K562 (cell line): Measurements from ENCODE around the gene ZFPM1. TPM values are rescaled to one million over a fixed set of nuclear protein-coding genes. Genes with fewer than 3 reads are reported as not detected.

ENCODE experiments used
- CBFB ChIP-seq: sonication (generic); formaldehyde crosslinking; IDR thresholded peaks from 2 replicates; pipeline ENCODE4 v1.4.0; 2020; ENCODE audit warnings: mild to moderate bottlenecking, missing genetic modification reagents
- EP400 ChIP-seq: fragments of 450-650 bp; IDR thresholded peaks from 2 replicates; pipeline ENCODE4 v1.6.1; 2017; ENCODE audit warnings: antibody characterized with exemption, mild to moderate bottlenecking, moderate library complexity
- ETV1 ChIP-seq: fragments of 450-650 bp; conservative IDR thresholded peaks from 2 replicates; pipeline ENCODE4 v1.6.1; 2016; ENCODE audit warnings: missing genetic modification characterization, control low read depth, low read depth, missing compliant biosample characterization
- FOXJ2 ChIP-seq: fragments of 200-800 bp; sonication (Bioruptor generic); IDR thresholded peaks from 2 replicates; pipeline ENCODE4 v1.6.1; 2016; ENCODE audit warnings: missing genetic modification characterization, missing compliant biosample characterization
- GATAD2B ChIP-seq: fragments of 450-650 bp; IDR thresholded peaks from 2 replicates; pipeline ENCODE4 v1.6.1; 2017; ENCODE audit warnings: mild to moderate bottlenecking, borderline replicate concordance
- HIVEP1 ChIP-seq: fragments of 250-450 bp; sonication (Bioruptor Pico); IDR thresholded peaks from 2 replicates; pipeline ENCODE4 v1.4.0; 2020; ENCODE audit warnings: mild to moderate bottlenecking
- HOXB6 ChIP-seq: fragments of 250-450 bp; sonication (Bioruptor Pico); IDR thresholded peaks from 2 replicates; pipeline ENCODE4 v1.5.1; 2022; ENCODE audit warnings: mild to moderate bottlenecking, borderline replicate concordance
- KDM2B ChIP-seq: fragments of 250-450 bp; sonication (Bioruptor Pico); IDR thresholded peaks from 2 replicates; pipeline ENCODE4 v1.8.0; 2021; ENCODE audit warnings: mild to moderate bottlenecking, moderate library complexity
- MYNN ChIP-seq, 2 experiments: sonication (generic); formaldehyde crosslinking in 1 of 2; IDR thresholded peaks; 2 replicates each; pipeline versions ENCODE4 v1.5.0 to v1.6.1; 2016 to 2020; ENCODE audit warnings: antibody characterized with exemption in 1 of 2, missing genetic modification reagents in 1 of 2
- NFIX ChIP-seq: fragments of 250-450 bp; sonication (Bioruptor Pico); IDR thresholded peaks from 2 replicates; pipeline ENCODE4 v1.4.0; 2020; ENCODE audit warnings: low read depth, mild to moderate bottlenecking, moderate library complexity
- OTX1 ChIP-seq: fragments of 450-650 bp; formaldehyde crosslinking; IDR thresholded peaks from 2 replicates; pipeline ENCODE4 v1.4.0; 2022; ENCODE audit warnings: mild to moderate bottlenecking
- RBFOX2 ChIP-seq: fragments of 200-400 bp; formaldehyde crosslinking; IDR thresholded peaks from 2 replicates; pipeline ENCODE4 v1.6.1; 2017; ENCODE audit warnings: low read depth, mild to moderate bottlenecking, low read length, moderate library complexity
- U2AF1 ChIP-seq: fragments of 200-400 bp; formaldehyde crosslinking; optimal IDR thresholded peaks from 2 replicates; pipeline ENCODE3; 2017; ENCODE audit warnings: mild to moderate bottlenecking, low read depth, low read length, moderate library complexity
- U2AF2 ChIP-seq: fragments of 200-400 bp; formaldehyde crosslinking; optimal IDR thresholded peaks from 2 replicates; pipeline ENCODE3; 2017; ENCODE audit warnings: low read depth, mild to moderate bottlenecking, low read length
- ZNF23 ChIP-seq: fragments of 250-450 bp; sonication (Bioruptor Pico); IDR thresholded peaks from 2 replicates; pipeline ENCODE4 v1.4.0; 2020; ENCODE audit warnings: mild to moderate bottlenecking
- ZNF316 ChIP-seq: fragments of 450-650 bp; IDR thresholded peaks from 2 replicates; pipeline ENCODE4 v1.6.1; 2016
- ZNF583 ChIP-seq: fragments of 250-450 bp; sonication (Bioruptor Pico); IDR thresholded peaks from 2 replicates; pipeline ENCODE4 v1.4.0; 2020
- polyA plus RNA-seq, 8 experiments: library from polyadenylated mRNA; depleted of rRNA in 4 of 8; stranded (reverse) in 5 of 8; unstranded in 3 of 8; fragments of >200 nt; fragmentation: Nextera tagmentation in 2 of 8; fragmentation: Illumina TruSeq in 1 of 8; extraction: Ambion mirVana in 2 of 8; extraction: Trizol in 1 of 8; gene quantifications; 2 replicates each; pipeline versions ENCODE4 v1.2.1 to v1.2.3, GENCODE V29; 2011 to 2014; ENCODE audit warnings: inconsistent platforms in 1 of 8, missing spikeins in 1 of 8
- total RNA-seq, 7 experiments: library from RNA; depleted of rRNA in 6 of 7; stranded (reverse); fragments of >200 nt in 6 of 7; fragmentation: Illumina TruSeq in 2 of 7; extraction: Trizol in 2 of 7; gene quantifications; 2 replicates each; pipeline versions ENCODE4 v1.2.1 to v1.2.3, GENCODE V29; 2011 to 2021; ENCODE audit warnings: low replicate concordance in 1 of 7
- TF ChIP-seq, protein P1 (sequence below): IDR thresholded peaks from 3 replicates; pipeline ENCODE4 v1.6.1; 2011; ENCODE audit warnings: borderline replicate concordance, mild to moderate bottlenecking; ENCODE audit not compliant: insufficient read length, insufficient read depth
- TF ChIP-seq, protein P2 (sequence below): fragments of 250-450 bp; sonication (Bioruptor Pico); IDR thresholded peaks from 2 replicates; pipeline ENCODE4 v1.9.0; 2021; ENCODE audit warnings: mild to moderate bottlenecking, inconsistent platforms
- TF ChIP-seq, protein P3 (sequence below): fragments of 450-650 bp; IDR thresholded peaks from 2 replicates; pipeline ENCODE4 v1.6.1; 2017; ENCODE audit warnings: mild to moderate bottlenecking, moderate library complexity
- TF ChIP-seq, protein P4 (sequence below): fragments of 250-450 bp; sonication (Bioruptor Pico); IDR thresholded peaks from 2 replicates; pipeline ENCODE4 v1.9.0; 2021; ENCODE audit warnings: mild to moderate bottlenecking
- TF ChIP-seq, protein P5 (sequence below): fragments of 450-650 bp; IDR thresholded peaks from 2 replicates; pipeline ENCODE4 v1.6.1; 2014; ENCODE audit warnings: low read depth, mild to moderate bottlenecking, moderate library complexity, borderline replicate concordance

ZFPM1 gene
- total and polyA plus RNA-seq, 9 of the 15 experiments (the other 6 are each of a cell fraction or from before 2014, with no cell fraction given) = 0.03 to 35.9 (median 1.4) TPM

DNA sequence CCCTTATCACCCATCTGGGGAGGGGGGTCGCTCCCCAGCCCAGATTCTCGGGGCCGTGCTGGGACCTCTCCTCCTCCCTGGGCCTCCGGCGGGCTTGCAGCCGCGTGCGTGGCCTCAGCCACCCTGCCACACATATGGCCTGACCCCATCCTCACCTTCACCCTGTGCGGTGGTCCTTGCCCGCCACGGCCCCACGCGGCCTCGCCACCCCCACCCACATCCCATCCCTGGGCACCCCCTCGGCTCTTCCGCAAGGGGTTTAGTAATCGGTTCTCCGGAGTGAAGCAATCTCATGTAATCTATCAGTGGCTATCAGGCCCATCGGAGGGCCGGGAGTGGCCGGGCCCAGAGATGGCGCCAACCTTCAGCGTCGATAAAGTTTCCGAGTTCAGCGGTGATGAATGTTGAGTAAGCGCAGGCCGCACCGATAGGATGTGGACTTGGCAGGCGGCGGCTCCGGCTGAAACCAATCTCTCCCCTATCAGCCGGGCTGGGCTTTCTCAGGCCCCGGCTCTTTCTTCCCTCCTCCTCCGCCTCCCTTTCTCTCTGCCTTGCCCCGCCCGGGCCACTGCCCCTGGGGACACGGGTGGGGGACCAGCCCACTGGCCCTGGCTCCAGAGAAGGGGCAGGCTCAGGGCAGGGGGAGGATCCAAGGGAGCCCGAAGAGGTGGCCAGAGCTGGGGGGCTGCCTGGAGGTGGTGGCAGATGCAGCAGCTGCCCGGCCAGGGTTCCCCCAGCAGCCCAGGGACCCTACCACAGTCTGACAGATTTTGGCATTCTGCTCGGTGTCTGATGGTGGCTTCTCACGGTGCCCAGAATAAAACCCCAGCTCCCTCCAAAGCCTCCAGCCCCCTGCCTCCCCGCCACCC is 20.8 kb downstream of the ZFPM1 start (continued):
- no peak for TF ChIP-seq OTX1 (CRISPR knock-in tag)
- no peak for TF ChIP-seq FOXJ2 (tag)
- peak; percentile 57 for TF ChIP-seq RBFOX2
- TF ChIP-seq KDM2B = no peak
- TF ChIP-seq, protein P1, sequence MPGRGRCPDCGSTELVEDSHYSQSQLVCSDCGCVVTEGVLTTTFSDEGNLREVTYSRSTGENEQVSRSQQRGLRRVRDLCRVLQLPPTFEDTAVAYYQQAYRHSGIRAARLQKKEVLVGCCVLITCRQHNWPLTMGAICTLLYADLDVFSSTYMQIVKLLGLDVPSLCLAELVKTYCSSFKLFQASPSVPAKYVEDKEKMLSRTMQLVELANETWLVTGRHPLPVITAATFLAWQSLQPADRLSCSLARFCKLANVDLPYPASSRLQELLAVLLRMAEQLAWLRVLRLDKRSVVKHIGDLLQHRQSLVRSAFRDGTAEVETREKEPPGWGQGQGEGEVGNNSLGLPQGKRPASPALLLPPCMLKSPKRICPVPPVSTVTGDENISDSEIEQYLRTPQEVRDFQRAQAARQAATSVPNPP = no peak
- TF ChIP-seq EP400 = no peak
- TF ChIP-seq ZNF316 = no peak
- no peak; the same call in 1 of the 2 replicates for TF ChIP-seq ETV1 (tag)
- TF ChIP-seq HOXB6 = no peak
- TF ChIP-seq, protein P2, sequence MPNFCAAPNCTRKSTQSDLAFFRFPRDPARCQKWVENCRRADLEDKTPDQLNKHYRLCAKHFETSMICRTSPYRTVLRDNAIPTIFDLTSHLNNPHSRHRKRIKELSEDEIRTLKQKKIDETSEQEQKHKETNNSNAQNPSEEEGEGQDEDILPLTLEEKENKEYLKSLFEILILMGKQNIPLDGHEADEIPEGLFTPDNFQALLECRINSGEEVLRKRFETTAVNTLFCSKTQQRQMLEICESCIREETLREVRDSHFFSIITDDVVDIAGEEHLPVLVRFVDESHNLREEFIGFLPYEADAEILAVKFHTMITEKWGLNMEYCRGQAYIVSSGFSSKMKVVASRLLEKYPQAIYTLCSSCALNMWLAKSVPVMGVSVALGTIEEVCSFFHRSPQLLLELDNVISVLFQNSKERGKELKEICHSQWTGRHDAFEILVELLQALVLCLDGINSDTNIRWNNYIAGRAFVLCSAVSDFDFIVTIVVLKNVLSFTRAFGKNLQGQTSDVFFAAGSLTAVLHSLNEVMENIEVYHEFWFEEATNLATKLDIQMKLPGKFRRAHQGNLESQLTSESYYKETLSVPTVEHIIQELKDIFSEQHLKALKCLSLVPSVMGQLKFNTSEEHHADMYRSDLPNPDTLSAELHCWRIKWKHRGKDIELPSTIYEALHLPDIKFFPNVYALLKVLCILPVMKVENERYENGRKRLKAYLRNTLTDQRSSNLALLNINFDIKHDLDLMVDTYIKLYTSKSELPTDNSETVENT = no peak
- no peak for TF ChIP-seq ZNF23 (CRISPR knock-in tag)
- no peak for TF ChIP-seq HIVEP1 (CRISPR knock-in tag)
- TF ChIP-seq CBFB (CRISPR knock-in tag) = no peak
- TF ChIP-seq ZNF583 (CRISPR knock-in tag) = no peak
- no peak for TF ChIP-seq U2AF2
- peak; percentile 72 for TF ChIP-seq MYNN (IDR thresholded peaks at IDR 0.05)
- no peak for TF ChIP-seq MYNN (CRISPR knock-in tag; IDR thresholded peaks at IDR 0.05)
- 0 out of 2 replicates have a peak, but pooled peaks have one; percentile 40 for TF ChIP-seq GATAD2B
- TF ChIP-seq, protein P3, sequence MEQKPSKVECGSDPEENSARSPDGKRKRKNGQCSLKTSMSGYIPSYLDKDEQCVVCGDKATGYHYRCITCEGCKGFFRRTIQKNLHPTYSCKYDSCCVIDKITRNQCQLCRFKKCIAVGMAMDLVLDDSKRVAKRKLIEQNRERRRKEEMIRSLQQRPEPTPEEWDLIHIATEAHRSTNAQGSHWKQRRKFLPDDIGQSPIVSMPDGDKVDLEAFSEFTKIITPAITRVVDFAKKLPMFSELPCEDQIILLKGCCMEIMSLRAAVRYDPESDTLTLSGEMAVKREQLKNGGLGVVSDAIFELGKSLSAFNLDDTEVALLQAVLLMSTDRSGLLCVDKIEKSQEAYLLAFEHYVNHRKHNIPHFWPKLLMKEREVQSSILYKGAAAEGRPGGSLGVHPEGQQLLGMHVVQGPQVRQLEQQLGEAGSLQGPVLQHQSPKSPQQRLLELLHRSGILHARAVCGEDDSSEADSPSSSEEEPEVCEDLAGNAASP = no peak
- no peak for TF ChIP-seq NFIX (CRISPR knock-in tag)
- TF ChIP-seq U2AF1 = no peak
- TF ChIP-seq, protein P4, sequence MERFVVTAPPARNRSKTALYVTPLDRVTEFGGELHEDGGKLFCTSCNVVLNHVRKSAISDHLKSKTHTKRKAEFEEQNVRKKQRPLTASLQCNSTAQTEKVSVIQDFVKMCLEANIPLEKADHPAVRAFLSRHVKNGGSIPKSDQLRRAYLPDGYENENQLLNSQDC = no peak
- TF ChIP-seq, protein P5, sequence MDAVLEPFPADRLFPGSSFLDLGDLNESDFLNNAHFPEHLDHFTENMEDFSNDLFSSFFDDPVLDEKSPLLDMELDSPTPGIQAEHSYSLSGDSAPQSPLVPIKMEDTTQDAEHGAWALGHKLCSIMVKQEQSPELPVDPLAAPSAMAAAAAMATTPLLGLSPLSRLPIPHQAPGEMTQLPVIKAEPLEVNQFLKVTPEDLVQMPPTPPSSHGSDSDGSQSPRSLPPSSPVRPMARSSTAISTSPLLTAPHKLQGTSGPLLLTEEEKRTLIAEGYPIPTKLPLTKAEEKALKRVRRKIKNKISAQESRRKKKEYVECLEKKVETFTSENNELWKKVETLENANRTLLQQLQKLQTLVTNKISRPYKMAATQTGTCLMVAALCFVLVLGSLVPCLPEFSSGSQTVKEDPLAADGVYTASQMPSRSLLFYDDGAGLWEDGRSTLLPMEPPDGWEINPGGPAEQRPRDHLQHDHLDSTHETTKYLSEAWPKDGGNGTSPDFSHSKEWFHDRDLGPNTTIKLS = no peak
